Measurements from ENCODE around the gene TUNAR. TPM values are rescaled to one million over a fixed set of nuclear protein-coding genes. Genes with fewer than 3 reads are reported as not detected.
"Not testable (repeated sequence)": the region's sequence is repeated elsewhere in the genome, so short reads cannot be mapped to it uniquely, and the experiment has no call there.

TUNAR gene
- total RNA-seq, 1 donor from 2014 or later: not detected

DNA sequence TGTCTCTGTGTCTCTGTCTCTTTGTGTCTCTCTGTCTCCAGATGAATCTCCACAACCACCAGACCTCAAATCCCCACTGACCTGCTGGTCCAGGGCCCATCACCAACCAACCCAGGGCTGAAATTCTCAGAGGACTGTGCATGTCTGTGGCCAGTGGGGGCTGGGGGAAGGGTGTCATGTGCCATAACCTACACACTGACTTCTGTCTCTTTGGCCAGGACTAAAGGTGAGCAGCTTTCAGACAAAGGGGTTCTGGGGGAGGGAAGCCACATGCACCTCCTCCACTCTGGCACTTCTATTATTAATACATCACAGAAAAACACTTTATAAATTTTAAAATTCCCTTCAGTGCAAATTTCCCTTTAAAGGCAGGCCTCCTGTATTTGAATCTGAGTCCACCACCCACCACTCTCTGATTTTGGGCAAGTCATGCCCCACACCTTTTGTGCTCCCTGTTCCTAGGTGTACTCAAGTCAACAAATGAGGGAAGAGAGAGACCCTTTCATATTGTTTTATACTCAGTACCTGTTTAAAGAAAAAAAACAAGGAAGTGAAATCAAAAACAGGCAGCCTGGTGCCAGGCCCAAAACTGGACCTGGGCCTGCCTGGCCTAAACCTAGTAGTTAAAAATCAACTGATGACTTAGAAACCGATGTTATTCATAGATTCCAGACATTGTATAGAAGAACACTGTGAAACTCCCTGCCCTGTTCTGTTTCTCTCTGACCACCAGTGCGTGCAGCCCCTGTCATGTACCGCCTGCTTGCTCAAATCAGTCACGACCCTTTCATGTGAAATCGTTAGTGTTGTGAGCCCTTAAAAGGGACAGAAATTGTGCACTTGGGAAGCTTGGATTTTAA, 80.2 kb downstream of the TUNAR start:
- FAIRE-seq (no peak), DNase-seq (ENCODE audit: low read depth) (no peak)
- no peaks in the 10 kb centered on the region for H3K36me3 ChIP-seq (ENCODE audit: control insufficient read depth, insufficient read depth, low read length)
- no peak for TF ChIP-seq CTCF (IDR thresholded peaks at IDR 0.05; ENCODE audit: insufficient read depth, low read length, severe bottlenecking)
- no peak overlapping the region for H3K4me3 ChIP-seq (ENCODE audit: low read depth, low read length)
- no peaks in the 10 kb centered on the region for H3K27me3 ChIP-seq (ENCODE audit: control insufficient read depth, insufficient read depth, low read length)

GRCh38 chr14:95958105-95958504, 81.5 kb downstream of the TUNAR start:
- no peaks in the 10 kb centered on the region for H3K27me3 ChIP-seq (ENCODE audit: control insufficient read depth, insufficient read depth, low read length)
- no peaks in the 10 kb centered on the region for H3K36me3 ChIP-seq (ENCODE audit: control insufficient read depth, insufficient read depth, low read length)
- H3K4me3 ChIP-seq (ENCODE audit: low read depth, low read length): no peak overlapping the region
- no peak for FAIRE-seq
- DNase-seq (ENCODE audit: low read depth): no peak
- no peak for TF ChIP-seq CTCF (IDR thresholded peaks at IDR 0.05; ENCODE audit: insufficient read depth, low read length, severe bottlenecking)

- FAIRE-seq: no peak
- no peak for DNase-seq (ENCODE audit: low read depth)
- Histone ChIP-seq H3K27me3 (ENCODE audit: control insufficient read depth, insufficient read depth, low read length) (no peaks in the 10 kb centered on the region), H3K4me3 (ENCODE audit: low read depth, low read length) (no peak overlapping the region), H3K36me3 (ENCODE audit: control insufficient read depth, insufficient read depth, low read length) (no peaks in the 10 kb centered on the region)
- TF ChIP-seq CTCF (IDR thresholded peaks at IDR 0.05; ENCODE audit: insufficient read depth, low read length, severe bottlenecking): no peak
Observed at GRCh38 chr14:95959317-95959716, 82.7 kb downstream of the TUNAR start.

GRCh38 chr14:95961481-95961880, 84.8 kb downstream of the TUNAR start:
- FAIRE-seq (no peak), DNase-seq (ENCODE audit: low read depth) (peak; percentile 7)

DNA sequence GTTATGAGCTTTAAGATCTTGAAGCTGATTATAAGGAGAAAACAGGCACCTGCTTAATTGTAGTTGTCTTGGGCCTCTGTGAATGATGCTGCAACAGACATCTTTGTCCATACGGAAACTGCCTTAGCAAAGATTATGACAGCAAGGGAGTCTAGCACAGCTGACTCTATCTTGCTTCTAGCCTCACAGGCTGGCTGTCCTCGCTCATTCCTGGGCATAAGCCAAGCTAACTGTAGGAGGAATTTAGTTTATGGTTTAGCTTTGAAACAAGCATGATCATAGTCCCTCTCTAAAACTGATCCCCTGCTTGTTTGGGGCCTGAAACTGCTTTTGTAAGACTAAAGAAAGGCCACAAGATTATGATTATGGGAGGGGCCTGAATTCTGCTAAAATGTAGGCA, 88.3 kb downstream of the TUNAR start:
- FAIRE-seq (no peak), DNase-seq (ENCODE audit: low read depth) (no peak)
- no peaks in the 10 kb centered on the region for H3K36me3 ChIP-seq (ENCODE audit: control insufficient read depth, insufficient read depth, low read length)
- TF ChIP-seq CTCF (IDR thresholded peaks at IDR 0.05; ENCODE audit: insufficient read depth, low read length, severe bottlenecking): no peak
- H3K4me3 ChIP-seq (ENCODE audit: low read depth, low read length): no peak overlapping the region
- no peaks in the 10 kb centered on the region for H3K27me3 ChIP-seq (ENCODE audit: control insufficient read depth, insufficient read depth, low read length)

More at GRCh38 chr14:95961481-95961880, 84.8 kb downstream of the TUNAR start:
- Histone ChIP-seq H3K4me3 (ENCODE audit: low read depth, low read length) (no peak overlapping the region), H3K36me3 (ENCODE audit: control insufficient read depth, insufficient read depth, low read length) (no peaks in the 10 kb centered on the region), H3K27me3 (ENCODE audit: control insufficient read depth, insufficient read depth, low read length) (no peaks in the 10 kb centered on the region)
- no peak for TF ChIP-seq CTCF (IDR thresholded peaks at IDR 0.05; ENCODE audit: insufficient read depth, low read length, severe bottlenecking)

DNA sequence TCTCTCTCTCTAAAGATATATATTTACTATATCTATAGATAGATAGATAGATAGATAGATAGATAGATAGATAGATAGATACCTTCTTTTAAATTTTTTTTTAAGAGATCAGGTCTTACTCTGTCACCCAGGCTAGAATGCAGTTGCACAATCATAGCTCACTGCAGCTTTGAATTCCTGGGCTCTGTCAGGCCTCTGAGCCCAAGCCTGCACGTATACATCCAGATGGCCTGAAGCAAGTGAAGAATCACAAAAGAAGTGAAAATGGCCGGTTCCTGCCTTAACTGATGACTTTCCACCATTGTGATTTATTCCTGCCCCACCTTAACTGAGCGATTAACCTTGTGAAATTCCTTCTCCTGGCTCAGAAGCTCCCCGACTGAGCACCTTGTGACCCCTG, 91.4 kb downstream of the TUNAR start:
- H3K4me3 ChIP-seq (ENCODE audit: low read depth, low read length); H3K27me3 ChIP-seq (ENCODE audit: control insufficient read depth, insufficient read depth, low read length); H3K36me3 ChIP-seq (ENCODE audit: control insufficient read depth, insufficient read depth, low read length); FAIRE-seq: not testable (repeated sequence)
- DNase-seq (ENCODE audit: low read depth): peak; percentile 7

Other genes with a start within 250 kb of the TUNAR start
- not detected in 2 replicates for gene TCL1B, start 190.4 kb upstream of the TUNAR start, total RNA-seq
- not detected in 2 replicates for gene TCL1A, start 162.7 kb upstream of the TUNAR start, total RNA-seq
- 0.64 and 1.1 TPM in 2 replicates for gene C14orf132, start 162.5 kb downstream of the TUNAR start, total RNA-seq